Head of caudate nucleus (tissue), 42 donors: ENCODE measurements around the gene WDR72.
"Not testable (repeated sequence)": the region's sequence is repeated elsewhere in the genome, so short reads cannot be mapped to it uniquely, and the experiment has no call there.

ENCODE experiments used
- DNase-seq, 42 donors: peaks; one replicate each; pipeline versions ENCODE4 v3.0.0 to v3.0.0-alpha.2; 2020 to 2021; ENCODE audit warnings: mixed read lengths in 7 of 42
- intact Hi-C: fragments of 100-400 bp; cut with DNase I; formaldehyde crosslinking; loops from one replicate; pipeline ENCODE4 v1.15.0; 2022

The WDR72 gene

GRCh38 chr15:53713218-53713617, 46.2 kb downstream of the WDR72 start:
- intact Hi-C loops: no loop called here
- no peak for DNase-seq

GRCh38 chr15:53710906-53711305, 48.6 kb downstream of the WDR72 start:
- DNase-seq: no peak
- intact Hi-C loops: no loop called here

GRCh38 chr15:53709821-53710220, 49.6 kb downstream of the WDR72 start:
- intact Hi-C loops: no loop called here

DNA sequence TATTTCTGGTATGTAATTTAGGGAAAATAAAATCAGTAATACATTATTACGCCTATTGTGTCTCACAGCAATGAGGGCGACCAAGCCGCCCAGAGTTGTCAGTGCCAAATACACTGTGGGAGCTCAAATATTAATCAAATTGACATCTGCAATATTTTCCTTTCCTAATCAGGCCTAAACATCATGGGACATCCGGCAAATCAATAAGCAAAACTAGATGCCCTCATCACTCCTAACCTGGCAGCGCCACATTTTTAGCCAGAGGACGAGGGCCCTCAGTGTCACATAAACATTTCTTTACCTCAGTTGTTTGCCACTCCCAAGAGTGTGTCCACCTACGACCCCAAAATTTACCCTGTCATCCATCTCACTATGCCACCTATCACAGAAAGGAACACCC, 64.1 kb downstream of the WDR72 start:
- DNase-seq: no peak
- intact Hi-C loops: no loop called here

More at GRCh38 chr15:53709821-53710220, 49.6 kb downstream of the WDR72 start:
- no peak for DNase-seq

DNA sequence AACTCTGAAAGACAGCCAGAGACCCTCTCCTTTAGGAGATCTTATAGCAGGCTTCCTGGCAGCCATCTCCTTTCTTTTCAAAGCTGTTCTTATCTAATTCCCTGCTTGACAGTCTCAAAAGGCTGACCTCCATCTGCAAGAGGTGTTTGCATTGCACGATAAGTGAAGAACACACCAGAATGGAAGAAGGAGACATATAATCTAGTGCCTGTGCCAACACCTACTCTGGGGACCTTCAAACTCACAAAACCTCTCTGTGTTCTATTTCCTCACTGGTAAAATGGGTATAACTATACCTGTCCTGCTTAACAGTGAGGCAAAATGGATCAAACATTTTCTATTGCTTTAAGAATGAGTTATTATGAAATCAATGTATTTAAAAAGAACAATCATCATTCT, 65.0 kb downstream of the WDR72 start:
- DNase-seq: no peak
- intact Hi-C loops: no loop called here

DNA sequence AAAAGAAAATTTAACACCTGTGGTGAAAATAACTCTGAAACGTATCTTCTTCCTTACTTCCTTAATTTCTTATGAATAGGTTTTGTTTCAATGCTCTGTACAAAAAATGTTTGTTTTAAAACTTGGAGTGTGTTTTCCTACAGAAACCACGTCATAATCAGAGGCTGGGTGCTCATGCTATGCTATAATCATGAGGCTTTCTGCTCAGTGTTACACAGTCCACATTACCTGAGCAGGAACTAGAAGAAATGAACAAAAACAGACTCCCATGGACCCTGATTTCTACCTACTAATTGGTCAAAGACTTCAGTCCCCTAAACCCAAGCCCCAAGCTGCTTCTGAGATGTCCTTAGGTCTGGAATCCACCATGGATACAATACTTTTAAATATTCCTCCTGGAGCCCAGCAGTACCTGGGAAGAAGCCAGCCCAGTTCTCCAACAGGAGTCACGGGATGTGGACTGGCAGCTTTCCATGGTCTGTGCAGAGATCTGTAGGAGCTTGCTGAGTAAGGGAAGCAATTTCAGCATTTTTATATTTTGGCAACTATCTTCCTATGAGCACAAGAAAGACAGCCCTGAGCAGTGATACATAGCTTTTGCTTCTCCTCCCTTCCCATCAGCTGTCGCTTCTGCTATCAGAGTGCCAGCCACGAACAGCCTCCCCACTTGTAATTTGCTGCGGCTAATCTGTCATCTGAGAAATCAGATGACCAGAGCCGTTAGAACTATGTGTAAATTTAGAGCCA, 65.6 kb downstream of the WDR72 start:
- peak in 9 of 42 donors; percentile 2 to 27 (median 11) for DNase-seq
- intact Hi-C loops: no loop called here

GRCh38 chr15:53684162-53684561, 75.3 kb downstream of the WDR72 start:
- intact Hi-C loops, DNase-seq: not testable (repeated sequence)

- intact Hi-C loops: no loop called here
- no peak for DNase-seq
Observed at GRCh38 chr15:53681056-53681455, 78.4 kb downstream of the WDR72 start.

DNA sequence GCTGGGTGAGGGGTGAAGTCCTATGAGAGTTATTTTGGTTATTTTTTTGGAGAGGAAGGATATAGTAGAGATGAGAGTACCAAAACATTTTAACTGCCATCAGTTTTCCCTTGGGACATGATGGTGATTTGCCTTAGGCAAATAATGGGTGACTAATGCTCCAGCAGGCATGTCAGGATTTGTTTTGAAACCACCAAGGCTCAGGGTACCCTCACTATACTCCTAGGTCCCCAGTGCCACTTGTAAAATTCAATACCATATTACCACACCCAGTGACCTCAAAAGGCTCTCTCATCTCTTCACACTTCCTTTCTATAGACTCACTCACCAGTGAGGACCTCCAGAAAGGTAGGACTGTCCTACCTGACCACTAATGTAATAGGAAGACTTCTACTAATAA, 83.6 kb downstream of the WDR72 start:
- intact Hi-C loops: no loop called here
- DNase-seq: no peak

DNA sequence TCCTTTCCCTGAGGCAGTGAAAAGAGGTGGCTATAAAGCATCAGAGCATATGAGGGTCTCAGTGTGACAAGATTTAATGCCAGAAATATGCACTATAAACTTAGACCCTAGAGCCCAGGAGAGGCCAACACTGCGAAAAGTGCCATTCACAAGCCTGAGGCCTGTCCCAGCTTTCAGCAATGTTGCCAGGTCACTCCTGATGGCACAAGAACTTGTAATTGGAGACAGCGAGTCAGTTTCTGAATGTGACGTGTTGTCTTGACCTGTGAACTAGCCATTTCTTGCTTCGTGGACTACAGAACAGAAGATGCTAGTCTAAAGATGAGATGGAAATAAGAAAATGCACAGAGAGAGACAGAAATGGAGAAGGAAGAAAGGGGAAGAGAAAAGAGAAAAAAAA, 87.9 kb downstream of the WDR72 start:
- intact Hi-C loops: no loop called here
- DNase-seq: no peak

DNA sequence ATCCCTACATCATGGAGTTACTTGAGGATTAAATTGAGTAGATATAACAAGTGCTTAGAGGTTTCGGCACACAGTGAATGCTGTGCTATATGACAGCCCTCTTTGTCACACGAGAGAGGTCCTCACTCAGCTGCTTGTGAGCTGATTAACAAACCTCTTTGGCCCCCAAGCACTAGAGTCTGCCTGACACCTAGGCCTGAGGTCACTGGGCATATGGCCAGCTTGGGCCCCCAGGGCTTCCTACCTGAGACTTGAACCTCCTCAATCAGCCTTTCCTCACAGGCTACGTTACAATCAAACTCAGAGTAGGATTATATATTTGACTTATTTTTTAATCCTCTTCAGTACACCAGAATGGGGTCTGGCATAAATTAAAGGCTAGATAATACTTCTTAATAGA, 88.8 kb downstream of the WDR72 start:
- DNase-seq: no peak
- intact Hi-C loops: no loop called here

DNA sequence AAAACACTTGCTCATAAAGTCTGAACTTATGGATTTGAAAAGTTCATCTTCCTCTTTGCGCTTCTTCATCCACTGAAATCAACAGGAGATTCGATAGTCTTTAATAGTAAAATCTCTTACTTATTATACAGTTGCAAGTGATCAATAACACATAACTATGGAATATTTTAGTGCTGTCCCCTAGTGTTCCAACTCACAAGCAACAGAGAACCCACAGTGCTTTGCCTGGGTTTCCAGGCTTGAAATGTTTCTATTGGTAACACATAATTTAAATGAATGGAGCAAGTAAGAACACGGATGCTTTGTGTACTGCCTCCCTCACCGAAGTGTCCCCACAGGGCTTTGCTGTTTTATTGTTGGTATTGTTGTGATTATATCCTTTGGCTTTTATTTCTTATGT, 93.5 kb downstream of the WDR72 start:
- intact Hi-C loops: no loop called here
- peak in 3 of 42 donors; percentile 3 to 11 (median 5) for DNase-seq

DNA sequence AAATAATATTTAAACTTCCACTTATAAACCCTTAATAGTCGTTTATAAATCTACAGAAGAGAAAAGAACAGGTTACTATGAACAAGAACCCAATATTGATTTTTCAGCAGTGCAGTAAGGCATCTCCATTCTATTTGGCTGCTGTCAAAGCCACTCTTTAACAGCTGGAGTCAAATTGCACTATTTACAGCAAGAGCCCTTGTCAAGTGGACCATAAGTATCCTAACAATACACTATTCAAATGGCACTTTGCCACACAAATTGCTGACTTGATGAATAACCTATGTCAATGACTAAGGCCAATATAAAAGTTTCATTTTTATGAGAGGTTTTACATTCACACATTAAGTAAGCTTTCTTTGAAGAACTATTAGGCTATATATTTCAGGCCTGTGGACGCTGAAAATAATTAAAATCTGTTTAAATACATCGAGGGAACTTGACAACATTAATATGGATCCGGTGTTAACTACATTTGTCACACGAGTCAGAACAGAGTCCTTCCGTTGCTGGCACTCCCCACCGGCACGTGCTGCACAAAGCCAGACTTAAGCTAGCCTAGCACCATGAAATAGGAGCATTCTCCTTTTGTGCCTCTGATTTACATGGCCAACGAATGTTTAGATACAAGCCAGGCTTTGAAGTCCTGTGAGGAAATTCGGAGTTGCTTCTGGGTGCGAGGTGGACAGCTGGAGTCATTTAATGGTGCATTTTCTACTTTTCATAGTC, 100.5 kb downstream of the WDR72 start:
- no peak for DNase-seq
- intact Hi-C loops: no loop called here

GRCh38 chr15:53658255-53658654, 101.2 kb downstream of the WDR72 start:
- no peak for DNase-seq
- intact Hi-C loops: no loop called here

DNA sequence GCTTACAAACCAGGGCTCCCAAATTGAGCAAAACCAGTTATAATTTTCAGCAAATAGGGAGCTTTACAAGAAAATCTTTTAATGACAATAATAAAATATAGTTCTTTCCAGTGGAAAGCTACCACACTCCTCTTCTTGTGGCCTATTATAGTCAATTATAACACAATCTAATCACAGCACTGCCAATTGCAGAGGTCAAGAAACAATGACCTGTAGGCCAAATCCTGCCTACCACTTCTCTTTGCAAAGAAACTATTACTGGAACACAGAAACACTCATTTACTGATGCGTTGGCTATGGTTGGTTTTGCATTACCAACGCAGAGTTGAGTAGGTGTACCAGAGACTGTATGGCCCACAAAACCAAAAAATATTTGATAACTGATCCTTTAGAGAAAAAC, 110.5 kb downstream of the WDR72 start:
- intact Hi-C loops: no loop called here
- DNase-seq: no peak

- intact Hi-C loops: no loop called here
- no peak for DNase-seq
Observed at GRCh38 chr15:53644660-53645059, 114.8 kb downstream of the WDR72 start.

DNA sequence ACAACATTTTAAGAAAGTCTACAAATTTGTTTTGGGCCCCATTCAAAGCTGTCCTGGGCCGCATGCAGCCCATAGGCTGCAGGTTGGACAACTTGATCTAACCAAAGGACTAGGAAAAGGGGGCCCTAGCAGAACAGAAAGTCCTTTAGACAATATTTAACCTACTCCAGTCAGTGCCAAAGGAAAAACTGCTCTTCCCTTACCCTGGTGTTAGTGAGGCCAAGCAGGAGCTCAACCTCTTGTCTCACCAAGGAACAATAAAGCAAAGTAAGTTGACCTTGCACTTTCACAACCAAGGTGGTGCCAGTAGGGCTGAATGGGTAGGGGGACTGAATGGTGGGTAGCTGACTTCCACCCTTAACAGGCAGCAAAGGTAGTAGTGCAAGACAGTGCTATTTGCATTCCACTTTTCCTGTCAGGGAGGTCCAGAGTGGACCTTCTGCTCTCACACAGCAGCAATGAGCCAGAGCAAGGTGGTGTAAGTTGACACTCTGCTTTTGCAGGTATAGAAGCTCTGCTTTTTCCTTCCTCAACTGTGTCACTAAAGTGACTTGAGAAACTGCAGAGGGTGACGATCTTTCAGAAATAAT, 124.9 kb downstream of the WDR72 start:
- intact Hi-C loops: no loop called here
- DNase-seq: no peak

GRCh38 chr15:53627279-53627678, 132.2 kb downstream of the WDR72 start:
- intact Hi-C loops: no loop called here

GRCh38 chr15:53625962-53626845, 133.3 kb downstream of the WDR72 start:
- no peak for DNase-seq
- intact Hi-C loops: no loop called here

More at GRCh38 chr15:53627279-53627678, 132.2 kb downstream of the WDR72 start:
- DNase-seq: no peak
